Neuronal stem cell (in vitro differentiated cells): ENCODE measurements around the gene ARHGEF16.
A peak's percentile ranks its signal among the peaks of the same experiment; 100 is the strongest.

Experiments
- DNase-seq: peaks from one replicate; pipeline ENCODE4 v3.0.0-alpha.2; 2013; ENCODE audit warnings: low spot score
- H2AFZ ChIP-seq: one replicate; pipeline ENCODE4 v1.6.1; 2013; ENCODE audit warnings: mild to moderate bottlenecking, low read length, inconsistent platforms
- H2AK5ac ChIP-seq: 2 replicates; pipeline ENCODE4 v1.6.1; 2013; ENCODE audit warnings: low read depth, mild to moderate bottlenecking, inconsistent platforms, low read length, moderate library complexity, mixed read lengths
- H2BK120ac ChIP-seq: 2 replicates; pipeline ENCODE4 v1.6.1; 2013; ENCODE audit warnings: low read depth, mild to moderate bottlenecking, inconsistent platforms, low read length, moderate library complexity, mixed read lengths
- H2BK12ac ChIP-seq: one replicate; pipeline ENCODE4 v1.6.1; 2013; ENCODE audit warnings: low read length, inconsistent platforms
- H2BK15ac ChIP-seq: 2 replicates; pipeline ENCODE4 v1.6.1; 2013; ENCODE audit warnings: mild to moderate bottlenecking, low read length, inconsistent platforms, mixed read lengths
- H2BK5ac ChIP-seq: one replicate; pipeline ENCODE4 v1.6.1; 2013; ENCODE audit warnings: inconsistent platforms, mild to moderate bottlenecking, low read length, moderate library complexity
- H3K14ac ChIP-seq: one replicate; pipeline ENCODE4 v1.6.1; 2013; ENCODE audit warnings: low read length, inconsistent platforms
- H3K18ac ChIP-seq: 2 replicates; pipeline ENCODE4 v1.6.1; 2013; ENCODE audit warnings: low read length, inconsistent platforms
- H3K23ac ChIP-seq: 2 replicates; pipeline ENCODE4 v1.6.1; 2013; ENCODE audit warnings: low read depth, mild to moderate bottlenecking, mixed read lengths, low read length, inconsistent platforms; ENCODE audit not compliant: poor library complexity
- H3K27ac ChIP-seq: replicated peaks from 3 replicates; pipeline ENCODE4 v1.5.1; 2013; ENCODE audit warnings: low read length, inconsistent platforms
- H3K27me3 ChIP-seq, 3 experiments: 2 replicates each; pipeline ENCODE4 v1.6.1; 2013; ENCODE audit warnings: low read length in 3 of 3, mild to moderate bottlenecking in 2 of 3, inconsistent platforms in 1 of 3, low read depth in 1 of 3, mixed read lengths in 1 of 3, moderate library complexity in 1 of 3; ENCODE audit not compliant: control insufficient read depth in 3 of 3, insufficient read depth in 3 of 3
- H3K36me3 ChIP-seq, 2 donors: replicated peaks in 1 of 2; 2 replicates each; pipeline ENCODE4 v1.6.1; 2013; ENCODE audit warnings: low read length in 2 of 2; ENCODE audit not compliant: control insufficient read depth in 2 of 2, insufficient read depth in 2 of 2
- H3K4ac ChIP-seq: 2 replicates; pipeline ENCODE4 v1.6.1; 2013; ENCODE audit warnings: inconsistent platforms, mild to moderate bottlenecking, low read length, moderate library complexity
- H3K4me1 ChIP-seq, 2 donors: 1 replicate in 1 of 2; 2 replicates in 1 of 2; pipeline ENCODE4 v1.6.1; 2013; ENCODE audit warnings: low read length in 2 of 2, low read depth in 1 of 2; ENCODE audit not compliant: control insufficient read depth in 2 of 2, insufficient read depth in 1 of 2
- H3K4me2 ChIP-seq: one replicate; pipeline ENCODE4 v1.6.1; 2013; ENCODE audit warnings: mild to moderate bottlenecking, low read length, inconsistent platforms; ENCODE audit not compliant: insufficient read depth, poor library complexity, severe bottlenecking
- H3K4me3 ChIP-seq, 2 donors: 2 replicates each; pipeline ENCODE4 v1.5.1; 2013; ENCODE audit warnings: low read length in 2 of 2, mild to moderate bottlenecking in 2 of 2, inconsistent platforms in 1 of 2, moderate library complexity in 1 of 2
- H3K79me1 ChIP-seq: one replicate; pipeline ENCODE4 v1.6.1; 2013; ENCODE audit warnings: low read depth, mild to moderate bottlenecking, inconsistent platforms, low read length, moderate library complexity
- H3K9ac ChIP-seq: one replicate; pipeline ENCODE4 v1.6.1; 2013; ENCODE audit warnings: mild to moderate bottlenecking, low read depth, low read length, inconsistent platforms; ENCODE audit not compliant: poor library complexity
- H3K9me3 ChIP-seq, 2 donors: replicated peaks in 1 of 2; 2 replicates each; pipeline versions ENCODE3 to v1.6.1; 2013; ENCODE audit warnings: low read length in 2 of 2, mild to moderate bottlenecking in 2 of 2, inconsistent platforms in 1 of 2, low read depth in 1 of 2, mixed read lengths in 1 of 2, moderate library complexity in 1 of 2; ENCODE audit not compliant: control insufficient read depth in 2 of 2, insufficient read depth in 1 of 2
- H4K8ac ChIP-seq: one replicate; pipeline ENCODE4 v1.6.1; 2013; ENCODE audit warnings: low read depth, mild to moderate bottlenecking, inconsistent platforms, low read length, moderate library complexity
- H4K91ac ChIP-seq: one replicate; pipeline ENCODE4 v1.6.1; 2013; ENCODE audit warnings: low read length, low read depth, mild to moderate bottlenecking, inconsistent platforms; ENCODE audit not compliant: poor library complexity
- whole genome bisulfite sequencing, 2 donors: extraction: QIAGEN DNeasy Blood & Tissue Kit; methylation state at CpG; one replicate each; pipeline ENCODE4 v1.1.7; 2013; ENCODE audit warnings: missing lambda C conversion rate in 2 of 2, mixed read lengths in 1 of 2; ENCODE audit not compliant: insufficient read length in 2 of 2, insufficient replicate concordance in 1 of 2; ENCODE audit errors: extremely low coverage in 2 of 2; 5-methylcytosine and 5-hydroxymethylcytosine counted together

The ARHGEF16 gene

GRCh38 chr1:3515774-3516480 lies 61.5 kb downstream of the ARHGEF16 start:
- no peak overlapping the region for H2AFZ ChIP-seq
- no peaks in the 10 kb centered on the region for H3K36me3 ChIP-seq
- H2BK15ac ChIP-seq: no peak overlapping the region
- no peak overlapping the region for H3K4ac ChIP-seq
- H3K14ac ChIP-seq: no peak overlapping the region
- peak overlapping the region; percentile 55 for H3K23ac ChIP-seq
- no peak overlapping the region for H2AK5ac ChIP-seq
- DNase-seq: no peak
- peak overlapping the region; percentile 82 for H2BK5ac ChIP-seq
- H3K18ac ChIP-seq: peak overlapping the region; percentile 76
- H3K4me1 ChIP-seq: no peaks in the 10 kb centered on the region
- H3K27ac ChIP-seq: no peak overlapping the region
- no peaks in the 10 kb centered on the region for H3K9me3 ChIP-seq
- no peak overlapping the region for H2BK12ac ChIP-seq
- peak overlapping the region in 1 of 2 donors; percentile 12 for H3K4me3 ChIP-seq
- no peaks in the 10 kb centered on the region for H3K27me3 ChIP-seq
- peak overlapping the region; percentile 12 for H3K9ac ChIP-seq
- peaks cover 4% of the 10 kb centered on the region for H3K79me1 ChIP-seq
- no peak overlapping the region for H4K91ac ChIP-seq
- H4K8ac ChIP-seq: peak overlapping the region; percentile 82
- WGBS, 2 donors: no CpG with 5 or more reads among the region's 19 CpGs
- no peak overlapping the region for H2BK120ac ChIP-seq
- H3K4me2 ChIP-seq: no peak overlapping the region

- H3K18ac ChIP-seq: no peak overlapping the region
- no peaks in the 10 kb centered on the region for H3K27me3 ChIP-seq
- H3K36me3 ChIP-seq: no peaks in the 10 kb centered on the region
- no peak overlapping the region for H3K14ac ChIP-seq
- H3K4ac ChIP-seq: no peak overlapping the region
- H2AFZ ChIP-seq: no peak overlapping the region
- peaks cover 4% of the 10 kb centered on the region for H3K79me1 ChIP-seq
- H3K23ac ChIP-seq: peak overlapping the region; percentile 43
- no peak overlapping the region for H3K4me2 ChIP-seq
- no peaks in the 10 kb centered on the region for H3K4me1 ChIP-seq
- no peak overlapping the region for H2AK5ac ChIP-seq
- H2BK5ac ChIP-seq: peak overlapping the region; percentile 53
- no peak overlapping the region for H3K27ac ChIP-seq
- no peak overlapping the region for H2BK120ac ChIP-seq
- no peaks in the 10 kb centered on the region for H3K9me3 ChIP-seq
- H2BK12ac ChIP-seq: no peak overlapping the region
- H3K4me3 ChIP-seq: no peak overlapping the region
- WGBS, 2 donors: no CpG with 5 or more reads among the region's 15 CpGs
- DNase-seq: no peak
- no peak overlapping the region for H3K9ac ChIP-seq
- no peak overlapping the region for H4K91ac ChIP-seq
- no peak overlapping the region for H4K8ac ChIP-seq
- no peak overlapping the region for H2BK15ac ChIP-seq
Measured at GRCh38 chr1:3516481-3516869, 62.0 kb downstream of the ARHGEF16 start.

- Histone ChIP-seq H2BK15ac (no peak overlapping the region), H3K4me2 (no peak overlapping the region), H2BK5ac (peak overlapping the region; percentile 53), H3K9me3 (no peaks in the 10 kb centered on the region), H2BK12ac (no peak overlapping the region), H3K79me1 (peaks cover 4% of the 10 kb centered on the region), H3K36me3 (no peaks in the 10 kb centered on the region), H2AK5ac (no peak overlapping the region), H2BK120ac (no peak overlapping the region), H3K18ac (peak overlapping the region; percentile 64), H3K4me3 (no peak overlapping the region), H4K8ac (no peak overlapping the region), H3K23ac (peak overlapping the region; percentile 43), H2AFZ (no peak overlapping the region), H3K27me3 (no peaks in the 10 kb centered on the region), H3K27ac (no peak overlapping the region), H3K9ac (no peak overlapping the region), H3K14ac (peak overlapping the region; percentile 82), H3K4me1 (no peaks in the 10 kb centered on the region), H3K4ac (no peak overlapping the region), H4K91ac (no peak overlapping the region)
- DNase-seq: no peak
- WGBS, 2 donors: no CpG with 5 or more reads among the region's 27 CpGs
Measured at GRCh38 chr1:3516911-3517675, 62.6 kb downstream of the ARHGEF16 start.

GRCh38 chr1:3518256-3518655 lies 63.8 kb downstream of the ARHGEF16 start:
- WGBS, 2 donors: no CpG with 5 or more reads among the region's 12 CpGs
- H3K36me3 ChIP-seq: no peaks in the 10 kb centered on the region
- no peak overlapping the region for H3K27ac ChIP-seq
- H2BK15ac ChIP-seq: no peak overlapping the region
- no peak overlapping the region for H3K18ac ChIP-seq
- no peaks in the 10 kb centered on the region for H3K27me3 ChIP-seq
- H2BK12ac ChIP-seq: no peak overlapping the region
- no peak overlapping the region for H2AFZ ChIP-seq
- no peaks in the 10 kb centered on the region for H3K4me1 ChIP-seq
- no peak overlapping the region for H3K4me2 ChIP-seq
- H3K4ac ChIP-seq: no peak overlapping the region
- no peak overlapping the region for H4K91ac ChIP-seq
- peaks cover 4% of the 10 kb centered on the region for H3K79me1 ChIP-seq
- peak overlapping the region; percentile 44 for H3K23ac ChIP-seq
- H4K8ac ChIP-seq: no peak overlapping the region
- peak overlapping the region; percentile 16 for H2BK5ac ChIP-seq
- H3K9ac ChIP-seq: no peak overlapping the region
- H3K14ac ChIP-seq: no peak overlapping the region
- no peak overlapping the region for H2AK5ac ChIP-seq
- DNase-seq: no peak
- no peak overlapping the region for H3K4me3 ChIP-seq
- H3K9me3 ChIP-seq: no peaks in the 10 kb centered on the region
- H2BK120ac ChIP-seq: no peak overlapping the region
